Endothelial cell of umbilical vein (primary cell): ENCODE results near the gene ERLEC1. TPM values are rescaled to one million over a fixed set of nuclear protein-coding genes. Genes with fewer than 3 reads are reported as not detected.
A peak's percentile ranks its signal among the peaks of the same experiment; 100 is the strongest.

Experiments used
- BruUV-seq: library from RNA; stranded (reverse); fragments of 400-500 nt; replicated peaks from 2 replicates; lab custom pipeline; 2021; lab: Mats Ljungman, UMichigan
- CTCF ChIA-PET: fragments of 300-600, 350-600 bp; sonication (Branson Sonifier 250); formaldehyde crosslinking; loops from one replicate; lab custom pipeline; 2021; ENCODE audit warnings: antibody characterized with exemption, inconsistent platforms; lab: Charles Lee
- POLR2A ChIA-PET: fragments of 300-600, 350-600 bp; sonication (Branson Sonifier 250); formaldehyde crosslinking; loops from one replicate; lab custom pipeline; 2021; ENCODE audit warnings: antibody characterized with exemption, inconsistent platforms; lab: Charles Lee
- DNase-seq: peaks from one replicate; pipeline ENCODE4 v3.0.0-alpha.2; 2011; ENCODE audit warnings: low read depth, low spot score
- FAIRE-seq: peaks from 2 replicates; lab custom pipeline; 2011; peaks lifted over from hg19 to GRCh38; lab: Jason Lieb, UNC
- H2AFZ ChIP-seq: 2 replicates; pipeline ENCODE4 v1.6.0; 2012; ENCODE audit warnings: low read depth, low read length, control low read depth, inconsistent platforms
- H3K27ac ChIP-seq: 2 replicates; pipeline ENCODE4 v1.5.1; 2011; ENCODE audit warnings: low read depth, mild to moderate bottlenecking, control low read depth, low read length, moderate library complexity; ENCODE audit not compliant: insufficient read depth
- H3K27me3 ChIP-seq, 2 experiments: 2 replicates each; pipeline versions ENCODE4 v1.6.0 to v1.6.1; 2011; ENCODE audit warnings: low read length in 2 of 2, mixed read lengths in 1 of 2; ENCODE audit not compliant: control insufficient read depth in 2 of 2, insufficient read depth in 2 of 2
- H3K36me3 ChIP-seq, 2 experiments: 2 replicates in 1 of 2; 3 replicates in 1 of 2; pipeline ENCODE4 v1.5.1; 2011; ENCODE audit warnings: low read length in 2 of 2, mild to moderate bottlenecking in 1 of 2, moderate library complexity in 1 of 2; ENCODE audit not compliant: control insufficient read depth in 2 of 2, insufficient read depth in 2 of 2; ENCODE audit errors: extremely low read depth in 1 of 2
- H3K4me1 ChIP-seq: 3 replicates; pipeline ENCODE4 v1.5.1; 2011; ENCODE audit warnings: mild to moderate bottlenecking, low read length; ENCODE audit not compliant: control insufficient read depth, insufficient read depth; ENCODE audit errors: extremely low read depth
- H3K4me2 ChIP-seq: 2 replicates; pipeline ENCODE4 v1.6.1; 2011; ENCODE audit warnings: low read length, control low read depth, mixed read lengths; ENCODE audit not compliant: insufficient read depth
- H3K4me3 ChIP-seq, 3 experiments: fragments of 200-600 bp in 1 of 3; sonication (generic), shearing (Covaris generic) in 1 of 3; replicated peaks in 1 of 3; 2 replicates each; pipeline ENCODE4 v1.5.1; 2011 to 2016; ENCODE audit warnings: control low read depth in 3 of 3, low read length in 3 of 3, mild to moderate bottlenecking in 2 of 3, inconsistent platforms in 1 of 3, low read depth in 1 of 3, moderate library complexity in 1 of 3; ENCODE audit not compliant: insufficient read depth in 1 of 3
- H3K79me2 ChIP-seq: 2 replicates; pipeline ENCODE4 v1.6.0; 2012; ENCODE audit warnings: low read length, inconsistent platforms; ENCODE audit not compliant: control insufficient read depth, insufficient read depth
- H3K9ac ChIP-seq: replicated peaks from 2 replicates; pipeline ENCODE3; 2011; ENCODE audit warnings: low read length, control low read depth; ENCODE audit not compliant: insufficient read depth; ENCODE audit errors: extremely low read depth
- H3K9me1 ChIP-seq: replicated peaks from 3 replicates; pipeline ENCODE4 v1.6.0; 2011; ENCODE audit warnings: mild to moderate bottlenecking, low read length; ENCODE audit not compliant: control insufficient read depth, insufficient read depth; ENCODE audit errors: extremely low read depth
- H3K9me3 ChIP-seq: replicated peaks from 2 replicates; pipeline ENCODE4 v1.5.1; 2012; ENCODE audit warnings: low read length, inconsistent platforms; ENCODE audit not compliant: control insufficient read depth, insufficient read depth
- H4K20me1 ChIP-seq: replicated peaks from 2 replicates; pipeline ENCODE3; 2011; ENCODE audit warnings: mild to moderate bottlenecking, low read length; ENCODE audit not compliant: control insufficient read depth, insufficient read depth; ENCODE audit errors: extremely low read depth
- CTCF ChIP-seq, 2 donors: IDR thresholded peaks; 1 replicate in 1 of 2; 2 replicates in 1 of 2; pipeline ENCODE4 v1.5.1; 2011; ENCODE audit warnings: low read length in 2 of 2, mild to moderate bottlenecking in 2 of 2, moderate library complexity in 2 of 2, control low read depth in 1 of 2, inconsistent platforms in 1 of 2, low read depth in 1 of 2; ENCODE audit not compliant: insufficient read depth in 1 of 2; ENCODE audit errors: extremely low read depth in 1 of 2
- EZH2 ChIP-seq: IDR thresholded peaks from 2 replicates; pipeline ENCODE4 v1.6.1; 2012; ENCODE audit warnings: borderline replicate concordance, low read depth, mild to moderate bottlenecking, moderate library complexity, low read length, inconsistent platforms; ENCODE audit not compliant: severe bottlenecking
- FOS ChIP-seq: IDR thresholded peaks from 2 replicates; pipeline ENCODE4 v1.6.1; 2011; ENCODE audit warnings: mild to moderate bottlenecking, low read length, moderate library complexity, borderline replicate concordance; ENCODE audit not compliant: insufficient read depth
- GATA2 ChIP-seq: IDR thresholded peaks from 2 replicates; pipeline ENCODE4 v1.7.0; 2011; ENCODE audit warnings: low read depth, mild to moderate bottlenecking, moderate library complexity, mixed read lengths, low read length; ENCODE audit not compliant: insufficient read length, insufficient read depth
- JUN ChIP-seq: IDR thresholded peaks from 2 replicates; pipeline ENCODE4 v1.6.1; 2011; ENCODE audit warnings: borderline replicate concordance, low read depth; ENCODE audit not compliant: insufficient read length, insufficient read depth
- MAX ChIP-seq: IDR thresholded peaks from 2 replicates; pipeline ENCODE4 v1.6.1; 2011; ENCODE audit not compliant: insufficient read depth, insufficient read length
- MYC ChIP-seq: IDR thresholded peaks from one replicate; pipeline ENCODE4 v1.6.1; 2011; ENCODE audit warnings: mild to moderate bottlenecking, low read depth, low read length
- POLR2A ChIP-seq: IDR thresholded peaks from 2 replicates; pipeline ENCODE4 v1.6.1; 2012; ENCODE audit warnings: low read depth, mild to moderate bottlenecking, control low read depth, low read length
- POLR2AphosphoS5 ChIP-seq: IDR thresholded peaks from 2 replicates; pipeline ENCODE4 v1.6.1; 2012; ENCODE audit warnings: low read depth, mild to moderate bottlenecking, control low read depth, low read length, moderate library complexity; ENCODE audit not compliant: insufficient read depth
- dilution Hi-C: fragments of 300-500 bp; cut with MboI; formaldehyde crosslinking; loops from one replicate; pipeline ENCODE4 v1.15.0; 2019; ENCODE audit warnings: low sequenced_read_pairs; ENCODE audit not compliant: extremely low pct_ligation_motif_present
- intact Hi-C: fragments of 100-400 bp; cut with micrococcal nuclease; formaldehyde crosslinking; loops from one replicate; pipeline ENCODE4 v1.10.0; 2022
- polyA plus RNA-seq, 4 experiments: library from polyadenylated mRNA; depleted of rRNA in 3 of 4; stranded (reverse) in 3 of 4; unstranded in 1 of 4; fragments of >200 nt; gene quantifications; 2 replicates each; pipeline versions ENCODE4 v1.2.1 to v1.2.3, GENCODE V29; 2011 to 2012; ENCODE audit warnings: missing spikeins in 1 of 4
- total RNA-seq: library from RNA; stranded (reverse); gene quantifications from 2 replicates; pipeline ENCODE4 v1.2.3, GENCODE V29; 2021

Gene ERLEC1
- total and polyA plus RNA-seq, 2 donors (not counting 3 experiments of a cell fraction or from before 2014, with no cell fraction given): 23.1 to 37.6 TPM

GRCh38 chr2:53802617-53803151, 15.8 kb downstream of the ERLEC1 start:
- Histone ChIP-seq H3K27me3 (no peaks in the 10 kb centered on the region), H3K4me2 (no peak overlapping the region), H3K4me1 (peaks cover 2% of the 10 kb centered on the region), H3K79me2 (no peaks in the 10 kb centered on the region), H4K20me1 (no peaks in the 10 kb centered on the region), H3K36me3 (peaks cover 6 to 13% of the 10 kb centered on the region in 2 experiments), H3K9ac (no peak overlapping the region), H3K9me1 (no peaks in the 10 kb centered on the region), H3K27ac (no peak overlapping the region), H2AFZ (no peak overlapping the region), H3K4me3 (no peak overlapping the region), H3K9me3 (no peaks in the 10 kb centered on the region)
- DNase-seq (peak; percentile 6), FAIRE-seq (no peak)
- CTCF ChIA-PET: no interaction called here
- no TSS peak for BruUV-seq
- no peak for TF ChIP-seq EZH2
- TF ChIP-seq GATA2: no peak
- no peak for TF ChIP-seq FOS
- TF ChIP-seq POLR2A: no peak
- TF ChIP-seq JUN: no peak
- no peak for TF ChIP-seq MYC
- no peak for TF ChIP-seq CTCF (IDR thresholded peaks at IDR 0.05; ENCODE audit: extremely low read depth in 1 of 2, insufficient read depth in 1 of 2, low read depth in 1 of 2, low read length in 2 of 2)
- TF ChIP-seq MAX: no peak
- TF ChIP-seq POLR2AphosphoS5: no peak
- intact Hi-C loops: no loop called here
- POLR2A ChIA-PET: no interaction called here
- dilution Hi-C loops: no loop called here
